Stimulated activated CD4-positive, alpha-beta T cell treated with anti-CD3 and anti-CD28 coated beads, Interleukin-15, amount 100 ng/mL, for 48 hours (primary cell): ENCODE data around the gene IL2RA.
A peak's percentile ranks its signal among the peaks of the same experiment; 100 is the strongest.
"Not testable (repeated sequence)": the region's sequence is repeated elsewhere in the genome, so short reads cannot be mapped to it uniquely, and the experiment has no call there.

Source experiments
- DNase-seq, 2 donors: peaks; one replicate each; pipeline ENCODE4 v3.0.0-alpha.2; 2020; ENCODE audit warnings: low read depth in 2 of 2

The IL2RA gene

GRCh38 chr10:6082496-6083395, 20.6 kb upstream of the IL2RA start:
- DNase-seq, result no peak

DNA sequence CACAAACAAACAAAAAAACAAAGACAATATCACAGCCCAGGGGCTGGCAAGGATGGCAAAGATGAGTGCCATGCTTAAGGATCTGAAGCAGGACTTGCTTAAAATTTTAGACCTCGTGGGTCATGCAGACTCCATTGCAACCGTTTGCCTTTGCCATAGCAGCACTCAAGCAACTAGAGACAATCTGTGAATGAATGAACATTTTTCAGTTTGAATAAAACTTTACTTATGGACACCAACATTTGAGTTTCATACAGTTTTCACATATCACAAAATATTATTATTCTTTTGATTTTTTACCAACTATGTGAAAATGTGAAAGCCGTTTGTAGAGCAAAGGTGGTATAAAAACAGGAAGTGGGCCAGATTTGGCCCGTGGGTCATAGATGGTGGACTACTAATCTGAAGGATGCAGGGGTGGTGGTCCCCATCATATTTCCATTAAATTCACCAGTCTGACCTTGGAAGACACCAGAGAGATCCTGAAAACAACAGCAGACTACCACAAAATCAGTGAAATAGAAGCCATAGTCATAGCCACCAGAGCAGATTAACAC, 18.3 kb upstream of the IL2RA start:
- no peak for DNase-seq

DNA sequence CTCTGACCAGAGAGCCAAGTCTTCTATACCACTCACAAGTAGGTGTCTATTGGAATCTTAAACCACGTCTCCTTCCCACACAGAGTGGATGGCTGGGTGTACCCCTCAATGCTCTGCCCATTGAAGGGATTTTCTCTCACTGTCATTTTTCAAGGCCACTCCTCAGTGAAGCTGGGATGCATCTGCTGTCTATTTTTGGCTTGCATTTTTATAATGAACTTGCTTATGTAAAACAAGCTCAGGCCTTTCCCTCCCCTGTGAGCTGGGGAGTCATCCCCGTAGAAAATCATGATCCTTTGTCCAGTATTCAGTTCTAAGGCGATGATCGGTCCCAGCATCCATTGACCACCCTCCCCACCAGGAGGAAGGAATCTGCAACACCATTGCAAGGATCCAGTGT, 16.9 kb upstream of the IL2RA start:
- DNase-seq, result no peak

DNA sequence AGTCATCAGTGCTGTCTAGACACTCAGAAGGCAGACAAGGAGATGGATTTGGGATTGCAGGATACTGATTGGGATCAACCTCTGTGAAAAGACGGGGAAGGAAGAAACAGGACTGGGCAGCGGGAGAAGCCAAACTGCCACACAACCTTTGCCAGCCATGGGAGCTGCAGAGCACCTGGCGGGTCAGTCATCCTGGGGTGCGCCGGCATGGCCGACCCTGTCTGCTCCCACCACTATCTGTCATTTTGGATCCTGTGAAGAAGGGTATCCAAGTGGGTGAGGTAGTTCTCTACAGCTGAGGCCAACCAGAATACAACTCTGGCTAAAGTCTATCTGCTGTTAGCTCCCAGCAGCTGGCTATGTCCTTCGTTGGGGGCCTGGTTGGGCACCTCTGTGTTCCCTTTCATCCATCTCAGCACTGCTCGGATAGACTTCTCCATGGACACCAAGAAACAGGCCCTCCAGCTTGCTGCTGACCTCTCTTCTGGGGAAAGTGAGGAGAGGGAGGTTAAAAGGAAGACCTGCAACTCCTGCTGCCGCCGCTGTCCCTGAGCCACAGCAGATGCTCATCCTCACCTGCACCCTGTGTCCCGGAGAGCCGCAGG, 15.0 kb upstream of the IL2RA start:
- DNase-seq, result no peak

DNA sequence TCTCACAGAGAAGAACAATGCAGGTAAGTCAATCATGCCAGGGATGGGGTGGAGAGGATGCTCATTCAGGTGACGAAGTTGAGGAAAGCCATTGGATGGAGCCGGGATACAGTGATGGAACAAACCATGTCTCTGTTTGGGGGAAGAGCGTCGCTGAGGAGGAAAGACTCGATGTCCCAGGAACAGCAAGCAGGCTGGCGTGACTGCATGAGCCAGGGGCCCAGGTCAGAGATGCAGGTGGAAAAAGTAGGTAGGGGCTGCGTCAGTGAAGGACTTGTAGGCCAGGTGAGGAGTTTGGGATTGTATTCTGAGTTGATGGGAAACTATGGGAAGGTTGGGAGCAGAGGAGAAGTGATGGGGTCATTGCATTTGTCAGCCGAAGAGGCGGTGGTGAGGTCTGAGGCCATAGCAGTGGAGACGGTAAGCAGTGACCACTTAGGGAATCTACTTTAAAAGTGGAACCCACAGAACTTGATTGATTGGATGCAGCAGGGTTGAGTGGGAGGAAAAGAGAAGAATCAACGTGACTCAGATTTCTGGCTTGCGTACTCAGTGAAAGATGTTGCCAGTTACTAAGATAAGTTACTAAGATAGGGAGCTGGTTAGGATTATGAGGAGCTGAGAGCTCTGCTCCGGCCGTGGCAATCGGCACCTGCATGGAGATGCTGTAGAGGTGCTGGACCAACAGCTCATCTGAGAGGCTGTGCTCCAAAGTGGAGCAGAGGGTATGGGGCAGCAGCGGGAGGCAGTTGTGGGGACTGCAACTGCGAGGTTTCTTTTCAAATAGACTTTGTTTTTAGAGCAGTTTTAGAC, 12.5 kb upstream of the IL2RA start:
- no peak for DNase-seq

DNA sequence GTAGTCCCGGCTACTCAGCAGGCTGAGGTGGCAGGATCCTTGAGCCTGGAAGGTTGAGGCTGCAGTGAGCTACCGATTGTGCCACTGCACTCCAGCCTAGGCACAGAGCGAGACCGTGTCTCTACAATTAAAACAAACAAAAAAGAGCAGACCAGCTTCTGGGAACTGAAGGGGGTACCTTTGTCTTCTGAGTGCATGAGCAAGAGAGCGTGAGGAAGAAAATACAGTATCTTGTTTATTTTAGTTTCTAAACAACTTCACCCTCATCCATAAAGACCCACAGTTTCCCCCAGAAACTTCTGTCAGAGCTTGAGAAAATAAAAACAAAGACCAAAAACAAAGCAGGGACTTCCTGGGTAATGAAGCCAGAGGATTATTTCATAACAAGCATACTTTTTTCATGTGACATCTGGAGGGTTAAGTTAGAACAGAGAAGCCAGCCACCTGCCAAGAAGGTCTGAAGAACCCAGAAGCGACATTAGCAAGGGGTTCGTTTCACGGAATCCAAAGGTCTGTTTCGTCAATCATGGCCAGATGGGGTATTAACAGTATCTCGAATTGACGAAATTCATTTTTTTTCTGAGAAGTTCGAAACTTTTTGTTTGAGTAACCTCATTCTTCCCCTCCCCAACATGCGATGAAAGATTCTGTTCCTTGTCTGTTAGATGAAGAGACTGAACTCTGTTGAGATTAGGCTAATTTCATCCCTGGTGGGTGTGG, 10.2 kb upstream of the IL2RA start:
- no peak for DNase-seq

DNA sequence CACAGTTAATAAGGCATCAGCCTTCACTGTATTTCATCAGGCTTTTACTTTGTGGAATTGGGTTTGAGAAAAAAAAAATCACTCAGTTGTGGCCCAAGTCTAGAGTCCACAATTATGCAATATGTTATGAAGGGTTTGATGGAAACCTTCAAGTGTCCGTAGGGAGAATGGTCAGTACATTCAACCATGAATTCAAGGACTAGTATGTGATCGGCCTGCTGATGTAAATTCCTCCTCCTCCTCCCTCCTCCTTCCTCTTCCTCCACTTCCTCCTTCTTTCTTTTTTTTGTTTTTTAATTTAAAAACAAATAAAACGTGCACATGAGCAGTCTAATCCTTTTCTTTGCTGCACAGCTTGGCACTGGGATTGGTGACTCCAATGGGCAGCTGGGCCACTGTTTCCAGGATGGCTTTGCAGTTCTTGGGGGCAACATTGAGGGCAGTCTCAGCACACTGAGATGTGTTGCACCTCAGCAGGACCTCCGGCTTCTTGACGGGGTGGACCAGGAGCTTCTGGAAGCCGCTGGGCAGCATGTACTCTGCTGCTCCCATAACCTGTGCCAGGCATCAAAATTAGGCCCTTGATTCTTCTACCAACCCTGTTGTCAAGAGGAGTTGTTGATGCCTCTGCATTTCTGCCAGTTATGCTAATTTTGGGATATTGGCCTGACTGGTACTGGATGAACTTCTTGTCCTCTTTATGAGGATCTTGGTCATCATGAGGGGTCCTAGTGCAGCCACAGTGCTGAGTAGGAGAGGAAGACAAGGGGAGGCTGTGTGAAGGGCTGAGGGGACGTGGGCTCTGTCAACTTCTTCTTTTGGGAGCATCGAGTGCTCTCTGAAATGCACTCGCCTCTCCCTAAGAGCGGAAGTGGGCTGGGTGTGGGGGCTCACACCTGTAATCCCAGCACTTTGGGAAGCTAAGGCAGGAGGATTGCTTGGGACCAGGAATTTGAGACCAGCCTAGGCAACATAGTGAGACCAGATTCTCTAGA, 9.3 kb upstream of the IL2RA start:
- DNase-seq, result no peak

GRCh38 chr10:6070660-6071059, 8.5 kb upstream of the IL2RA start:
- DNase-seq, result peak; percentile 79 to 80

GRCh38 chr10:6069081-6069931, 7.1 kb upstream of the IL2RA start:
- no peak for DNase-seq

DNA sequence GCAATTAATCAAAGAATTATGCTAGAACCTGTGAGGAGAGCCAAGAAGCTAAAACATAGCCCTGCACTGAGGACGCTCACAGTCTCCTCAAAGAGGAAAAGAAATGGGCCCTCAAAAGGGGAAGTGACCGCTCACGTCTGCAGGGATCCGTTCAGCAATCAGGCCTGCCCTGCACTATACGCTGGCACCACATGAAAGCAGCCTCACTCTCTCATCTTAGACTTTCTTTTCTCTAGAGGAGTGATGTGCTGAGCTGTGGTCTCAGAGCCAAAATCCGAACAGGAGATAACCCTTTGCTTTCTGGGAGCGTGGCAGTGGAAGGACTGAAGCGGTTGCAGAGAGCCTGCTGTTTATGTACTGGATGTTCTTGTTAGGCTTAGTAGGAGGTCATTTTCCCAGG, 6.3 kb upstream of the IL2RA start:
- DNase-seq, result no peak

GRCh38 chr10:6068006-6068405, 5.8 kb upstream of the IL2RA start:
- no peak for DNase-seq

DNA sequence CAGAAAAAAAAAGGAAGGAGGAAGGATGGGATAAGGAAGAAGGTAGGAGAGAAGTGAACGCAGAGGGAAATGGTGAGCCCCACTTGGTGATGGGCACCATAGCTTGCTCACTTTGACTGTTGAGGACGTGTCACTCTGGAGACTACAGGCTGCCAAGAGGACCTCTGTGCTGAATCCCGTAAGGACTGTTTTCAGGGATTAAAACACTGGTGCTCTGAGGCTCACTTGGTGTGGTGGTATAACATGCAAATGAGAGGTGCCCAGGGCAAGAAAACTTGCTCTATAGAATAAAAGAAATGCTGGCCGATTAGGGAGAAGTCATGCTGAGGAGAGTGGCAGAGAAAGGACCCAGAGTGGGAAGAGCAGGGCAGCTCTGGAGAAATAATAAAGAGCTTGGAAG, 5.3 kb upstream of the IL2RA start:
- DNase-seq, result no peak

GRCh38 chr10:6065835-6066234, 3.7 kb upstream of the IL2RA start:
- no peak for DNase-seq

DNA sequence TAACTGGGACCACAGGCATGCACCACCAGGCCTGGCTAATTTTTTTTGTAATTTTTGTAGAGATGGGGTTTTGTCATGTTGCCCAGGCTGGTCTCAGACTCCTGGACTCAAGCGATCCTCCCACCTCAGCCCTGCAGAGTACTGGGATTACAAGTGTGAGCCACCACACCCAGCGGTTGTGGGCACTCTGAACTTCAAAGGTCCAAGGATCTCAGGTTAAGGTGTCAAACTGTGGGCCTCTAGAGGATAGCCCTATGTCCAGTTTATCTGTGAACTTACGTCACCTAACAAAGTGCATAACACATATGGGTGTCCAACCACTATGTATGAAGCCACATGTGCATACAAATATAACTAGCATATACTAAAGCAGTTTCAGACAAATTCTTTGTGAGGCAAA, 3.2 kb upstream of the IL2RA start:
- no peak for DNase-seq

- DNase-seq, result not testable (repeated sequence)
These were observed 2.6 kb upstream of the IL2RA start for GRCh38 chr10:6064726-6065125.

DNA sequence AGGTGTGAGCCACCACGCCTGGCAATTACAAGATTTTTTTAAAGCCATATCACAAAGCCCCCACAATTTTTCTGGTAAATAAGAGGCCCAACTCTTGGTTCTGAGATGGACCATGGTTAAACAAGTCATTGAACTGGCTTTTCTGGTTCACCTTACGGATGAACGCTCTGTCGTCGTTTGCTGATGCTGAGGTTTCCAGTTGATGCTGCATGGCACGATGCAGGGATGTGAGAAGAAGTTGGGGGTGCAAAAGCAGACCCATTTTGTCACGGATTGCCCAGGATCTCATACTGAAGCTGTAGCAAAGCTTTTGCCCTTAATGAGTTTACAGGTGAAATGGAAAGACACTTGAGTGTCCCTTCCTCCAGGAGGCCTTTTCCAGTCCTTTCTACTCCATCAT, 2.0 kb upstream of the IL2RA start:
- no peak for DNase-seq

- no peak for DNase-seq
These were observed 1.1 kb downstream of the IL2RA start for GRCh38 chr10:6061056-6061455.

- no peak for DNase-seq
These were observed 2.7 kb downstream of the IL2RA start for GRCh38 chr10:6059506-6059905.

DNA sequence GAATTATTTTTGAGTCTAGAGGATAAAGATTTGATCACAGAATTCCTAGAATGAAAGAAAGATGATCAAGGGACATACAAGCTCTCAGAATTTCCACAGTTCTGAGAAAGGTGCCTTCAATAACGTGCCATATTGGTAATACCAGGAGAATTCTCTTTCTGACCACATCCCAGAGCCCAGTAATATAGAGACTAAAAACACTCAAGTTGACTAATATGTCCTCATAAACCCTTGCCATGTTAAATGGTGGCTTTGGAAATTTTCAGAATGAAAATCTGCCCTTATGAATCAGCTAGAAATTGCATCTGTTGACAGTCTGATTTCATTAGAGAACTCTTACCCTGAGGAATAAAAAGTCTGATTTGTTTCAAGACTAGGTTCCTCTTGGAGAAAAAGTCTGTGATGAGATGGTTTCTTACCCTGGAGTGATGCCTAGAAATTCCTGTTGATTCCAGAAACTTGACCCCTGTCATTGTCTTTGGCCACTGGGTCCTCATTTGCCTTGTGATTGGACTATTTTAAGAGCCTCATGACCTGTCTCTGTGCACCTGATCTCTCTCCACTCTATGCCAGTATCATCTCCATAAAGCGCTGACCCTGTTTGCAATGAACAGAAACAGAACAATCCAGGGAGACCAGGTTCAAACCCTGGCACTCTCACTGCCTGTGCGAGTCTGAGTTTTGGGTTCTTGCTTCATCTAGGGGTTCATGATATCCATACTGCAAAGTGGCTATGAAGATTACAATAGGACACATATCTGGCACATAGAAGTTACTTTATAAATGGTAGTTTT, 3.3 kb downstream of the IL2RA start:
- DNase-seq, result no peak
